H4 (cell line): ENCODE measurements around the gene C6orf89. TPM values are rescaled to one million over a fixed set of nuclear protein-coding genes. Genes with fewer than 3 reads are reported as not detected.

Source experiments
- DNase-seq: peaks from one replicate; pipeline ENCODE4 v3.0.0-alpha.2; 2015; ENCODE audit warnings: low spot score
- total RNA-seq: library from RNA; depleted of rRNA; stranded (reverse); fragments of >200 nt; shearing (Covaris generic); gene quantifications from 2 replicates; pipeline ENCODE4 v1.2.3, GENCODE V29; 2014; rRNA removed

The C6orf89 gene
- total RNA-seq, 1 experiment from 2014 or later, result 39.6 TPM

DNA sequence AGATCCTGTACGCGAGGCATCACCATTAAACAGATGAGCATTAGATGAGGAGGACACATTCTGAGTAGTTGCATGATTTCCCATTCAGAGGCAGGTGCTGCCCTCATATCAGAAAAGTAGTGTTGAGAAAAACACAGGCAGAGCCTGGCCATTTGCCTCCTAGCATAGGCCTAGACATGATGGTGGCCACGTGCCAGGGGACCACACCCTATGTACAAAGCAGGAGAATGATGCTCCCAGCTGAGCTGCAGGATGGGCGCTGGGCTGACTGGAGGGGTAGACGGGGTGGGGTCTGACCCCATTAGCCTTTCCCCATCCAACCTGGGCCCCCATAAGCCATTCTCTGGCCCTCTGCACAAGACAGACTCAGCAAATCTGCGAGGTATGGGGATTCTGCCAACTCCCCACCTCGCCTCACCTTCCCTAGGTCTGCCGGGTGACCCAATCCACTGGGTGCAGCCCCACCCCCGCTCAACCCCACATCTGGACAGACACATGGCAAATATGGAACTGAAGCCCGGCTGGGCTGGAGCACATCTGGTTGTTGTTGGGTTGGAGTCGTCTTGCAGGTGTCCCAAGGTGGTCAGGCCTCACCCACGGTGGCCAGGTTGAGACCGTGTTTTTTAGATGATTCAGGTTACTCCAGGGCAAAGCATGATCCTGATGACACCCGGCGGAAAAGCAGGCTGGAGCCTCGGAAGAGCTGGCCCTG is 82.7 kb downstream of the C6orf89 start:
- DNase-seq, result no peak

DNA sequence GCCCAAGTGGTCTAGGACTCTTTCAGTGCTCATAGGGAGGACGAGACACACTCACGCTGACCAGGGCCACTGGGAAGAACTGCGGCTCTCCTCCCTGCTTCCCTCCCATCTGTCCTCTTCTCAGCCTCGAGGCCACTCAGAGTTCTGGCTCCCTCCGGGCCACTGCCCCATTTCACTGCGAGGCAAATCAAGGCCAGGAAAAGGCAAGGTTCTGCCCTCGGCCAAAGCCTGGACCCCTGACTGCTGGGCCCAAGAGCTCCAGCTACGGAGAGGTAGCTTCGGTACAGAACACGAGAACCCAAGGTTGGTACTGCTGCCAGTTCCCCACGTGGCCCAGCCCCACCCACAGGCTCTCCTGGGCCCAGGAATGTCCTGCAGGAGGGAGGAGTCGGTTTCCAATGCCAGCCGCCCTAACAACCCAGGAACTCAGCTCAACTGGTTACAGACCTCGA is 83.5 kb downstream of the C6orf89 start:
- DNase-seq, result no peak

DNA sequence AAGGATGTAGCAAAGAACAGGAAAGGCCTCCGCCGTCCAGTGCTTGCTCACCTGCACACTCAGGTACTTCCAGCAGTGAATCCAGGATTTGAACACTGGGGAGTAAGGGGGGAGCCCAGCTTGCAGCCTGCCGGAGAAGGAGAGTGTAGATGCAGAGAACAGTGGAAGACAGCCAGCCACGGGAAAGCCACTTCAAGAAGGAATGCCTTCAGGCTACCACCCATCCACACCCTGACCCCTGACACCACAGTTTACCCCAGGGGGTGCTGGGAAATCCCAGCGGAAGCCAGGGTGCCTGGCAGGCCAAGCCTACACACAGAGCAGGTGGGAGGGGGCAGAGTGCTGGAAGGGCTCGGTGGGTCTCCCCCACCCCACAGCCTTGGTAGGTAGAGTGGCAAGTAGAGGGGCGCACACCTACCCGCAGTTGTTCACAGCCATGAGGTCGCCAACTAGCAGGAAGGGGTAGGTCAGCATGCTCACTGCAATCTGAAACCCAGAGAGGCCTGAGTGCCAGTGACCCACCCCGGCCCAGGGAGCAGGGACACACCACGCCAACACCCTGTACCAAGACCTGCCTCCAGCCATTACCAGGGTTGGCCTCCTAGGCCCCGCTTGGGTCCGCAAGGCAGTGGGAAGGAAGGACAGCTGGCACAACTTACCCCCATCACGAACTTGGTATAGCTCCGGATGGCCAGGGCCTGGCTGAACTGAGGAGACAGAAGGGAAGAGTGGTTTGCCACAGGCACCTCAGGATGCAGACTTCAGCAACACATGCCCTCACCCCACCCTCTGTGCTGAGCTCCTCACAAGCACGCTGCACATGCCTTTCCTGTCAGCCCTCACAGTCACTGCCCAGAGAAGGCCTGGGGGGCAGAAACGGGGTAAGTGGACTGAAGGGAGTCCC is 84.5 kb downstream of the C6orf89 start:
- no peak for DNase-seq

DNA sequence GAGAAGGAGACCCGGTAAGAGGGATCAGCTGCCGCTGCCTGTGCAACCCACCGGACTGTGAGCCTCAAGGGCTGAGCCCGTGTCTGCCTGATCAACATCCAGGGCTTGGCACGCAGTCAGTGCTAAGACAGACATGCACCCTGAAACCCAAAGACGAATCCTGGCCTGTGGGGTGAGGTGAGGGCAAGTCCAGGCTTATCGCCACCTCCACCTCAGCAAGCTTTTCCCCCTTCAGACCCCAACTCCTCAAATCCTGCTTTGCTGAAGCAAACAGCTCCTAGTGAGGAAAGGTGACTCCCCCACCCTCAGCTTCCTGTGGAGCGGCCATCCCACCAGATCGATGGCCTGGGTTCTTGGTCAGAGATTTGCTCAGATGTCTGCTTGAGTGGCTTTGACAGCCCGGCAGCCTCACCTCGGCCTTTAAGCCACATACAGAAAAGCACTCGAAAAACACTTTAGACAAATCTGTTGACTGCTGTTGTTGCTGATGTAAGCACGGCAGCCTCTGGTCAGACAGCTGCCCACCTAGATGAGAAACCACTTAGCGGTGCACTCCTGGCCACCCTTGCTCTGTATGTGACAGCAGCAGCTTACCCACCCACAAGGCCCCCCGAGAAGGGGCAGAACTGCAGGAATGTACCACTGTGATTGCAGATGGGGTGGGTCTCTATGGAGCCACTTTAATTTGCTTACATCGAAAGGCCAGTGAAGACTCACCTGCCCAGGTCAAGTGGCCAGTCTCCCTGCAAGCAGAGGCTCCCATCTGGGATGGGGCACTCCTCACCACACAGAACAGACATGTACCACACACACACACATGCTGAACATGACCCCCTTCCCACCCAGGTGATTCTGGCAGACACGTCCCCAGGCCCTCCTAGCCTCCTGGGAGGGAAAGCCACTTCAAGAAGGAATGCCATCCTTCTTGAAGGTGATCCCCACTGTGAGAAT is 85.4 kb downstream of the C6orf89 start:
- no peak for DNase-seq

DNA sequence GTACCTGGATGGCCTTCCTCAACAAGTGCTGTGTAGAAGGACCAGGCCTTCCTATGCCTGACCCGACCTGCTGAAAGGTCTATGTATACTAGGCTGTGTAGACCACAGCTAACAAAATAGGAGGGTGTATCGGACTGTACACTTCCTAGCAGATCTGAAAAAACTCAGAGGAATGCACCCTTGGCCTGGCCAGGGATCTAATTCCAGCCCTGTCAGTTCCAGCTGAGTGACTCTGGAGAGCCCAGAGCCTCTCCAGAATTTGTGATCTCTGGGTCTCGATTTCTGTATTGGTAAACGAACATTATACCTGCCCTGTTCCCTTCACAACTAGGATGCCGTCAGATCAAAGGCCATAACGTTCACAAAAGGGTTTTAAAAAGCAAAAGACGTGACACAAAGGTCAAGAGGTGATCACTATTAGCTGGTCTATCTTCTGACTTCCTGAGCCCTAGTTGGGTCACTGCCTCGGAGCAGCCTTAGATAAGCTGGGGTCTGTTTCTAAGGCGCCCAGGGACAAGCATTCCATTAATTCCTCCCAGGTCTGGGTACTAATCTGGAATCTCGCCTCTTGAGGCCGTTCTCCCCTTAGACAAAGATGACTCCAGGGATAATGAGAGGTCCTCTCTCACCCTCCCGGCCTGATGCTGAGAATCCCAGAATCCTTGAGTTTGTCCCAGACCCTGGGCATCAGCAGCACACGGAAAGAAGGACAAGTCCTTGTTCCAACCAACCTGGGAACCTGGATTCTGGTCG is 86.3 kb downstream of the C6orf89 start:
- no peak for DNase-seq

DNA sequence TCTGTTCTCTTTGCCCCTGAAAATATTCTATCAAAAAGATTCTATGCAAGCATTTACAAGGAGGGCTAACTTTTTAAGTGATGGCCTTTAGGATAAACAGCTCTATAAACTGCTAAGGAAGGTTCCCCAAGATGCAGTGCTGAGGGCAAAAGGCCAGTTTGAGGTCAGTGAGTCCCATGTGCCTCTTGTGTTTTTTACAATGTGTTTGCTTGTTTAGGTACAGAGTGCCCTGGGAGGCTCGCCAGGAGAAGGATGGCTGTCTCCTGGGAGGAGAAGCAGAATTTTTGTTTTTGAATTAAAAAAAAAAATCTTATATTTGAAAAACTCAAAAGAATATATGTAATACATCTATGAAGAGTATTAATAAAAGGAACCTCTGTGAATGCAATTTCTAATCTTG is 87.4 kb downstream of the C6orf89 start:
- DNase-seq, result no peak

DNA sequence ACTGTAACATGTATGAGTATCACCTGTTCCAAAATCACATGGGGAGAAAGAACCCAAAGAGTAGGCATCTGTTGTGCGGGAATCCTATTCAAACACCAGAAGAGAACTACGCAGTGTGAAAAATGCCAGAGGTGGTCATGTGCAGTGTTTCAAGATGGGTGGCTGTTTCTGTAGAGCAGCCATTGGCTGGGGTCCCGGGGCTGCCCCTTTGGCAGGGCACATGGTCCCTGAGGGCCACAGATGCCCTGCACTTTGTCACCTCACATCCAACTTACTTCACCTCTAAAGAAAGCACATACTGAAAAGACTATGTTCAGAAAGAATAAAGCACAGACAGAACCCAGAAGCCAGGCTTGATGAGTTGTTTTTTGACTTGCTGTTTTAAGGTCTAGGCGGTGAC is 87.9 kb downstream of the C6orf89 start:
- no peak for DNase-seq

DNA sequence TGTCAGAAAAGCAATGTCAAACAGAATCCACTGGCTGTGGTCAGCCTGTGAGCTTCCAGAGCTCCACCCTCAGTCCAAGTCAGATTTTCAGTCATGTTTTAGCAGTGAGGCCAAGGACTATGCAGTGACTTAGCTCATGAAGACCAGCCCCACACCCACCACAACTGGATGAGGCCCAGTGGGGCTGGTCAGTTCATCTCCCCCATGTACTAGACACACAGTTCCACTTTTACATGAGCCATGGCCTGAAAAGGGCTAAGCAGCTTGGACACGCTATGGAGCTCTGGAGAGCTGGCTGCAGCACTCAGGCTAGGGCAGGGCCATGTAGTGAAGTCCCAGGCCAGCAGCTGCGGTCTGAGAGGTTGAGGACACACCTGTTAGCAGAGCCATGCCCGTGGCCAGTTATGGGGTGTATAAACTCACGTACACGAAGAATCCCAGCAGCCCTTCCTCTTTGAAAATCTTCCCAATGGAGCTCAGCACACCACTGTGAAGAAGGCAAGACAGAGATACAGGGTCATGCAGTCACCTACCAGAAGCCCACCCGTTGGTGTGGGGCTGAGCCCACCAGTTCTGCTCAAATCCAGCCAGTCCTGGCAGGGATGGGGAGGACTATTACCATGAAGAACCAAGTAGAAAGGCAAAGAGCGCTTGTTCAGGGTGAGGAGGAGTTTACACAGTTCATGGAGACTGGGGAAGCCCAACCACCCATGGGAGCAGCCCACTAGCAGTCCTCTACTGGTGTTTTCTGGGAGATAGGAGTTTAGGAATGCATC is 89.7 kb downstream of the C6orf89 start:
- no peak for DNase-seq

DNA sequence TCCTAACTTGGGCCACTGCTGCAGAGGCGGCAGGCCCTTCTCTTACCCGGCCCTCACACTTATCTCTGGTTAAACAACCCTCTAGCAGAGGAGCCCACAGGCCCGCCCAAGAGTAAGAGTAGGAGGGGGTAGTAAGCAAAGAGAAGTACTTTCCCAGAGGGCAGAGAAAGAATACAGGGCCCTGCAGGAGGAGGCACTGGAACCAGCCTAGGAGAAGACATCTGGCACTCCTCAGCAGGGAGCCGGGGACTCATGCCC is 90.2 kb downstream of the C6orf89 start:
- DNase-seq, result no peak

DNA sequence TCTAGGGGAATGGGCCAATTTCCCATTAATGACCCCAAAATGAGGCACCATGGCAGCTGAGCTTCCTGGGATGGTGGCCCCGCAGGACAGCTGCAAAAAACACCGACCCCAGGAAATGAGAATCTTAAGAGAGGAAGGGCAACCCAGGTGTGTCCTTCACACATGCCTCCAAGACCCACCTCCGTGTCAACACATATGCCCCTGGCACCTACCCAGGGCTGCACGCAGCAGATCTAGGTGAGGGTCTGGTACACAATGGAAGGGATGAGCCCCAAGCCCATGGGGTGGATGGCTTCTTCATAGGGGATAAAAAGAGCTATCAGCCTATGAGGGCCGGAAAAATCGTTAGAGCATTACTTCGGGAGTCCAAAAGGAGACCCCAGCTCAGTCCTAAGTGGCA is 90.8 kb downstream of the C6orf89 start:
- DNase-seq, result no peak

DNA sequence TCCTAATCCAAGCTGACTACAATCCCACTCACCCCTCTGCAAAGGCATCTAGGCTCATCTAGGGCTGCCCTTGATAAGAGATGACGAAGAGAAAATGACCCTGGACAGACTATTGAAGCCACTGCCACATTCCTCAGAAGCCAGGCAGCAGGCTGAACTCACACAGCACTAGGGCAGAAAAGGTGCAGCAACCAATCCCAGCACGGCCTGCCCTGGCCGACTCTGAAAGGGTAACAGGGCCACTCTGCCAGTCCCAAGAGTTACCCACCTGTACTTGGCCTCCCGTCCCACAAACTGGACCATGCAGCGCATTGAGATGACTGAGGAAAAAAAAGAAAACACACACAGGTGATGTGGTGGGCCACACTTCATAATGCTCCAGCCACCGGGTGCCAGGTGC is 91.2 kb downstream of the C6orf89 start:
- no peak for DNase-seq

DNA sequence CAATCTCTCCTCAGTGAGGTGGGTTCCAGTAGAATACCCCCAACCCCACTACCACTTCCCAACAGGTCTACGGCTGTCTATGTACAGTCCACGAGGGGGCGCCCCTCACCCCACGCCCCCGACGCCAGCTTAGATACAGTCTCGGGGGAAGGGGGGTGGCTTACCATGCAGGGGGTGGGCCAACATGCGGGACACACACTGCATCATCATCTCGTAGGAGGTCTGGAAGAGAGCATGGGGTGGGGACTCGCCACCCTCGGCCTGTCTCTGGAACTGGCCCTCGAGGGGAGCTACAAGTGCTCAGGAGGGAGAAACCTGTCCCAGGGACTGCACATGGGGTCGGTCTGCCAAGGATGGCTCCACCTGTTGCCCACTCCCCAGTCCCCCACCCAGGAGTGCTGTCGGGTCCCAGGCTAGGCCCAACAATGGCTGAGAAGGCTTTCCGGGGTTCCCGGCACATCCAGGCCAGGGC is 91.8 kb downstream of the C6orf89 start:
- DNase-seq, result no peak

Other genes with a start within 250 kb of the C6orf89 start
- gene CDKN1A, start 207.2 kb upstream of the C6orf89 start, total RNA-seq, result 119 and 142 TPM in 2 replicates
- not detected in 2 replicates for gene RAB44, start 188.1 kb upstream of the C6orf89 start, total RNA-seq
- gene CPNE5, start 46.5 kb upstream of the C6orf89 start, total RNA-seq, result not detected in 2 replicates
- gene PPIL1, start 11.1 kb upstream of the C6orf89 start, total RNA-seq, result 76.8 and 78.3 TPM in 2 replicates
- not detected in 2 replicates for gene PI16, start 68.8 kb downstream of the C6orf89 start, total RNA-seq
- gene MTCH1, start 100.2 kb downstream of the C6orf89 start, total RNA-seq, result 165 and 174 TPM in 2 replicates
- not detected in 2 replicates for gene FGD2, start 119.7 kb downstream of the C6orf89 start, total RNA-seq